Ovary (tissue), 3 donors: ENCODE data around the gene WDR20.

Experiments used
- CTCF ChIP-seq, 3 donors: fragments of 450-650 bp in 2 of 3; fragments of 200-600 bp in 1 of 3; IDR thresholded peaks; one replicate each; pipeline versions ENCODE4 v1.5.1 to v1.8.0; 2016 to 2022; ENCODE audit warnings: antibody characterized with exemption in 3 of 3, mild to moderate bottlenecking in 1 of 3
- POLR2A ChIP-seq: fragments of 450-650 bp; IDR thresholded peaks from one replicate; pipeline ENCODE4 v1.6.1; 2017; ENCODE audit warnings: antibody characterized with exemption, mild to moderate bottlenecking, moderate library complexity
- donor health status: DM: no; HTN: no; CAD: no.

- TF ChIP-seq CTCF (IDR thresholded peaks at IDR 0.05) (no peak), POLR2A (no peak)
Observed at GRCh38 chr14:102195446-102195845, 55.7 kb downstream of the WDR20 start.
